WTC11 (cell line): ENCODE measurements around the gene TMED5. TPM values are rescaled to one million over a fixed set of nuclear protein-coding genes. Genes with fewer than 3 reads are reported as not detected.

ENCODE experiments used
- ATAC-seq: fragments of 200-7000 bp; cut with Tn5 transposase; 2 replicates; pipeline ENCODE4 v1.10.0; 2021; ENCODE audit warnings: mild to moderate bottlenecking, moderate library complexity
- CTCF ChIA-PET: fragments of 300-600 bp; sonication (Branson Sonifier 250); formaldehyde crosslinking; loops from one replicate; lab custom pipeline; 2021; ENCODE audit warnings: antibody characterized with exemption; lab: Charles Lee
- POLR2A ChIA-PET: fragments of 350-600 bp; sonication (Branson Sonifier 250); formaldehyde crosslinking; loops from one replicate; lab custom pipeline; 2021; ENCODE audit warnings: antibody characterized with exemption; lab: Charles Lee
- DNase-seq: peaks from one replicate; pipeline ENCODE4 v3.0.0; 2021; ENCODE audit warnings: low spot score
- H3K27ac Mint-ChIP-seq: 2 replicates; pipeline ENCODE4 v1.8.0; 2021; ENCODE audit warnings: mixed read lengths
- H3K27me3 Mint-ChIP-seq: 2 replicates; pipeline ENCODE4 v1.8.0; 2021; ENCODE audit warnings: low read depth, mild to moderate bottlenecking, moderate library complexity, mixed read lengths
- H3K36me3 Mint-ChIP-seq: 2 replicates; pipeline ENCODE4 v1.8.0; 2021; ENCODE audit warnings: mixed read lengths
- H3K4me1 Mint-ChIP-seq: 2 replicates; pipeline ENCODE4 v1.8.0; 2022; ENCODE audit warnings: mixed read lengths
- H3K4me3 Mint-ChIP-seq: 2 replicates; pipeline ENCODE4 v1.8.0; 2021; ENCODE audit warnings: mild to moderate bottlenecking, moderate library complexity, mixed read lengths
- H3K9me3 Mint-ChIP-seq: 2 replicates; pipeline ENCODE4 v1.8.0; 2021; ENCODE audit warnings: mixed read lengths
- AFF4 ChIP-seq: sonication (generic); formaldehyde crosslinking; IDR thresholded peaks from 2 replicates; pipeline ENCODE4 v1.8.1; 2023; ENCODE audit warnings: mild to moderate bottlenecking, missing genetic modification reagents, borderline replicate concordance
- ARID4B ChIP-seq: sonication (generic); formaldehyde crosslinking; IDR thresholded peaks from 2 replicates; pipeline ENCODE4 v1.8.0; 2023; ENCODE audit warnings: missing genetic modification reagents, mild to moderate bottlenecking, borderline replicate concordance
- CDX4 ChIP-seq: fragments of 250-450 bp; sonication (Bioruptor Pico); IDR thresholded peaks from 2 replicates; pipeline ENCODE4 v1.9.0; 2021; ENCODE audit warnings: moderate library complexity, mild to moderate bottlenecking, inconsistent platforms, borderline replicate concordance
- CREB1 ChIP-seq: sonication (generic); formaldehyde crosslinking; IDR thresholded peaks from 2 replicates; pipeline ENCODE4 v1.8.0; 2023; ENCODE audit warnings: mild to moderate bottlenecking, missing genetic modification reagents
- ERG ChIP-seq: fragments of 250-450 bp; sonication (Bioruptor Pico); IDR thresholded peaks from 2 replicates; pipeline ENCODE4 v1.8.0; 2021; ENCODE audit warnings: mild to moderate bottlenecking
- FOXK1 ChIP-seq: sonication (generic); formaldehyde crosslinking; IDR thresholded peaks from 2 replicates; pipeline ENCODE4 v1.8.0; 2022; ENCODE audit warnings: mild to moderate bottlenecking, moderate library complexity, missing genetic modification reagents
- HMGXB4 ChIP-seq: sonication (generic); formaldehyde crosslinking; IDR thresholded peaks from 2 replicates; pipeline ENCODE4 v1.8.1; 2023; ENCODE audit warnings: mild to moderate bottlenecking, moderate library complexity, missing genetic modification reagents
- KAT7 ChIP-seq: sonication (generic); formaldehyde crosslinking; IDR thresholded peaks from 2 replicates; pipeline ENCODE4 v1.8.1; 2023; ENCODE audit warnings: missing genetic modification reagents, mild to moderate bottlenecking, borderline replicate concordance
- NFATC4 ChIP-seq: fragments of 250-450 bp; sonication (Bioruptor Pico); IDR thresholded peaks from 2 replicates; pipeline ENCODE4 v1.9.0; 2021; ENCODE audit warnings: mild to moderate bottlenecking
- NR1H2 ChIP-seq: sonication (generic); formaldehyde crosslinking; IDR thresholded peaks from 2 replicates; pipeline ENCODE4 v1.9.0; 2021; ENCODE audit warnings: mild to moderate bottlenecking, moderate library complexity, missing genetic modification reagents
- NR2C2 ChIP-seq: sonication (generic); formaldehyde crosslinking; IDR thresholded peaks from 2 replicates; pipeline ENCODE4 v1.8.0; 2022; ENCODE audit warnings: mild to moderate bottlenecking, missing genetic modification reagents
- NR3C1 ChIP-seq: sonication (generic); formaldehyde crosslinking; conservative IDR thresholded peaks from 2 replicates; pipeline ENCODE4 v1.8.1; 2023; ENCODE audit warnings: low read depth, mild to moderate bottlenecking, missing genetic modification reagents
- ZNF121 ChIP-seq: sonication (generic); formaldehyde crosslinking; IDR thresholded peaks from 2 replicates; pipeline ENCODE4 v1.8.0; 2023; ENCODE audit warnings: missing genetic modification reagents
- ZNF281 ChIP-seq: sonication (generic); formaldehyde crosslinking; IDR thresholded peaks from 2 replicates; pipeline ENCODE4 v1.8.0; 2023; ENCODE audit warnings: mild to moderate bottlenecking, missing genetic modification reagents
- ZNF396 ChIP-seq: fragments of 250-450 bp; sonication (Bioruptor Pico); IDR thresholded peaks from 2 replicates; pipeline ENCODE4 v1.8.0; 2021; ENCODE audit warnings: mild to moderate bottlenecking, moderate library complexity, borderline replicate concordance
- total RNA-seq: library from RNA; stranded (reverse); gene quantifications from 3 replicates; pipeline ENCODE4 v1.2.3, GENCODE V29; 2021

Gene TMED5
- total RNA-seq, 1 experiment from 2014 or later = 28.5 TPM

DNA sequence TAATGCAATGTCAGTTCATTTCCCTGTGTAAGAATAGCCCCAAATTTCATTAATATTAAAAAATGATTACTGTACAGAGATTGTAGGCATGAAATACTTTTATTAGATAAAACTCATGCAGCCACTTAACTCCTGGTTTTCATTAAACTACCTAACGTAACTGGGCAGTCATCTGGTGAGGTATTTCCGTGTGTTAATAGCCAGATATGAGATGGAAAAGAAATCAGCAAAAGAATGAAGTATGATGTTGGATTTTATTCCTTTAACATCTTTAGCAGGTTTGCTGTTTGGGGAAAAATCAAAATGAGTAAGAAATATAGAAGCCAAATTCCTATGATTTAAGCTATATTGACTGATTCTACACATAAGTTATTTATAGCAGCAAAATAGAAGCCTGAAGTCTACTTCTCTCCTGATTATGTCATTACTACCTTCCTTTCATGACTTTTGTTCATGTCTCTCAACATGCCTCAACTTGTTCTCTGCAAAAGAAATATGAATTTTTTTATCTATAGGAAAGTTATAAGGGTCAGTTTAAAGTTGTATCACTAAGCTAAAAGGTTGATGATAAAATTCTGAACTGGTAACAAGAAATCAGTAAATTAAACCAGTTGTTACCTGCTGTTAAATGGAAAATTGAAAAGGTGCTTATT is 42.9 kb upstream of the TMED5 start:
- TF ChIP-seq NR1H2 (CRISPR knock-in tag) (no peak), NR3C1 (CRISPR knock-in tag) (no peak), CDX4 (CRISPR knock-in tag) (no peak), ERG (no peak), ZNF121 (CRISPR knock-in tag) (no peak), ZNF281 (CRISPR knock-in tag) (no peak)
- peaks cover 58% of the 10 kb centered on the region for H3K36me3 Mint-ChIP-seq
- DNase-seq (no peak), ATAC-seq (no peak)
- no peaks in the 10 kb centered on the region for H3K4me1 Mint-ChIP-seq
- H3K4me3 Mint-ChIP-seq = no peak overlapping the region
- H3K9me3 Mint-ChIP-seq = peaks cover 19% of the 10 kb centered on the region
- POLR2A ChIA-PET = no interaction called here
- H3K27ac Mint-ChIP-seq = peak overlapping the region; percentile 57; the same call in 1 of the 2 replicates
- H3K27me3 Mint-ChIP-seq = no peaks in the 10 kb centered on the region
- CTCF ChIA-PET = no interaction called here

GRCh38 chr1:93221913-93222312 is 41.7 kb upstream of the TMED5 start:
- Mint-ChIP-seq H3K27me3 (no peaks in the 10 kb centered on the region), H3K36me3 (peaks cover 66% of the 10 kb centered on the region), H3K27ac (peak overlapping the region; percentile 29; the same call in 1 of the 2 replicates), H3K4me1 (no peaks in the 10 kb centered on the region), H3K4me3 (no peak overlapping the region), H3K9me3 (peaks cover 19% of the 10 kb centered on the region)
- ATAC-seq = no peak
- ChIA-PET POLR2A (interaction anchor here (0.7 kb wide), 1 partner anchor 16 kb away, joined by 4 read pairs; no protein-coding TSS in a partner anchor), CTCF (no interaction called here)
- no peak for DNase-seq
- no peak for TF ChIP-seq CREB1
- TF ChIP-seq NFATC4 = no peak
- no peak for TF ChIP-seq ZNF396
- no peak for TF ChIP-seq ZNF281 (CRISPR knock-in tag)
- no peak for TF ChIP-seq ARID4B (CRISPR knock-in tag)
- no peak for TF ChIP-seq FOXK1 (CRISPR knock-in tag)
- TF ChIP-seq HMGXB4 (CRISPR knock-in tag) = no peak
- TF ChIP-seq NR2C2 (CRISPR knock-in tag) = no peak
- no peak for TF ChIP-seq AFF4 (CRISPR knock-in tag)
- no peak for TF ChIP-seq KAT7 (CRISPR knock-in tag)
